NB4 (cell line): ENCODE measurements around the gene ZSCAN12.
A peak's percentile ranks its signal among the peaks of the same experiment; 100 is the strongest.

Experiments used
- CTCF ChIP-seq: IDR thresholded peaks from one replicate; pipeline ENCODE4 v1.5.1; 2012; ENCODE audit warnings: low read depth, low read length
- MAX ChIP-seq: IDR thresholded peaks from 2 replicates; pipeline ENCODE4 v1.6.1; 2011; ENCODE audit warnings: low read depth, low read length
- POLR2A ChIP-seq: IDR thresholded peaks from 2 replicates; pipeline ENCODE4 v1.6.1; 2011; ENCODE audit warnings: mild to moderate bottlenecking; ENCODE audit not compliant: insufficient read length; ENCODE audit errors: extremely low read depth

- TF ChIP-seq CTCF (peak; percentile 37), POLR2A (no peak), MAX (no peak)
Observed at GRCh38 chr6:28393912-28394662, 5.5 kb downstream of the ZSCAN12 start.
